A549 (cell line): ENCODE data around the gene EIF2B2.

Experiments
- BHLHE40 ChIP-seq: IDR thresholded peaks from 2 replicates; pipeline ENCODE4 v1.6.1; 2012; ENCODE audit warnings: low read depth, low read length, inconsistent platforms
- EHMT2 ChIP-seq: fragments of 200-600 bp; sonication (generic); IDR thresholded peaks from 2 replicates; pipeline ENCODE4 v1.6.1; 2016; ENCODE audit warnings: antibody characterized with exemption, low read depth, mild to moderate bottlenecking, moderate library complexity
- GATA3 ChIP-seq: IDR thresholded peaks from 2 replicates; pipeline ENCODE4 v1.6.1; 2012; ENCODE audit warnings: borderline replicate concordance
- PHF8 ChIP-seq: fragments of 200-600 bp; sonication (generic); IDR thresholded peaks from 2 replicates; pipeline ENCODE4 v1.6.1; 2016; ENCODE audit warnings: low read depth, mild to moderate bottlenecking, antibody characterized with exemption, moderate library complexity, borderline replicate concordance
- RCOR1 ChIP-seq: fragments of 150-350 bp; IDR thresholded peaks from 2 replicates; pipeline ENCODE4 v1.6.1; 2014; ENCODE audit warnings: antibody characterized with exemption, low read length, low read depth
- TF ChIP-seq, protein P1 (sequence below): fragments of >200 bp; sonication (Bioruptor Twin); formaldehyde crosslinking; IDR thresholded peaks from 3 replicates; pipeline ENCODE4 v1.5.1; 2016

- TF ChIP-seq EHMT2 (no peak), PHF8 (no peak), BHLHE40 (no peak), RCOR1 (no peak), GATA3 (no peak)
- TF ChIP-seq, protein P1, sequence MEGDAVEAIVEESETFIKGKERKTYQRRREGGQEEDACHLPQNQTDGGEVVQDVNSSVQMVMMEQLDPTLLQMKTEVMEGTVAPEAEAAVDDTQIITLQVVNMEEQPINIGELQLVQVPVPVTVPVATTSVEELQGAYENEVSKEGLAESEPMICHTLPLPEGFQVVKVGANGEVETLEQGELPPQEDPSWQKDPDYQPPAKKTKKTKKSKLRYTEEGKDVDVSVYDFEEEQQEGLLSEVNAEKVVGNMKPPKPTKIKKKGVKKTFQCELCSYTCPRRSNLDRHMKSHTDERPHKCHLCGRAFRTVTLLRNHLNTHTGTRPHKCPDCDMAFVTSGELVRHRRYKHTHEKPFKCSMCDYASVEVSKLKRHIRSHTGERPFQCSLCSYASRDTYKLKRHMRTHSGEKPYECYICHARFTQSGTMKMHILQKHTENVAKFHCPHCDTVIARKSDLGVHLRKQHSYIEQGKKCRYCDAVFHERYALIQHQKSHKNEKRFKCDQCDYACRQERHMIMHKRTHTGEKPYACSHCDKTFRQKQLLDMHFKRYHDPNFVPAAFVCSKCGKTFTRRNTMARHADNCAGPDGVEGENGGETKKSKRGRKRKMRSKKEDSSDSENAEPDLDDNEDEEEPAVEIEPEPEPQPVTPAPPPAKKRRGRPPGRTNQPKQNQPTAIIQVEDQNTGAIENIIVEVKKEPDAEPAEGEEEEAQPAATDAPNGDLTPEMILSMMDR = no peak
Measured at GRCh38 chr14:75048101-75048500, 45.4 kb downstream of the EIF2B2 start.
